Measurements from ENCODE around the gene HK1. TPM values are rescaled to one million over a fixed set of nuclear protein-coding genes. Genes with fewer than 3 reads are reported as not detected.

Gene HK1
- total and polyA plus RNA-seq, 2 of the 13 experiments (the other 11 are each of a cell fraction or from before 2014, with no cell fraction given): 0.29 to 1.5 TPM

GRCh38 chr10:69242852-69243212 lies 35.5 kb upstream of the HK1 start:
- Histone ChIP-seq H3K79me2 (ENCODE audit: insufficient read depth, low read length) (no peaks in the 10 kb centered on the region), H3K9me3 (ENCODE audit: low read length) (no peaks in the 10 kb centered on the region), H3K4me3 (replicated peaks in 1 of 3; ENCODE audit: insufficient read depth in 1 of 3, low read depth in 2 of 3, low read length in 3 of 3) (no peak overlapping the region), H4K20me1 (ENCODE audit: insufficient read depth, low read length) (no peaks in the 10 kb centered on the region), H3K4me2 (ENCODE audit: low read depth, low read length) (no peak overlapping the region), H3K27me3 (ENCODE audit: control insufficient read depth in 1 of 2, insufficient read depth in 2 of 2, low read length in 2 of 2) (no peaks in the 10 kb centered on the region), H3K9ac (ENCODE audit: insufficient read depth, low read depth, low read length) (no peak overlapping the region), H2AFZ (ENCODE audit: low read length) (no peak overlapping the region), H3K4me1 (ENCODE audit: insufficient read depth, low read length) (no peaks in the 10 kb centered on the region), H3K27ac (ENCODE audit: extremely low read length, insufficient read depth, low read length) (no peak overlapping the region), H3K36me3 (replicated peaks in 1 of 2; ENCODE audit: control insufficient read depth in 1 of 2, insufficient read depth in 2 of 2, low read length in 2 of 2) (peaks cover 3 to 13% of the 10 kb centered on the region in 2 experiments; a peak in 3 of 5 replicates)
- 88% methylated on average over 5 of the region's 5 CpGs for WGBS (ENCODE audit: low lambda C conversion rate)
- no TSS peak for BruUV-seq (replicated peaks)
- ChIA-PET POLR2A (no interaction called here), CTCF (ENCODE audit: low intra/inter-chr PET ratio, low total read pairs) (no interaction called here)
- FAIRE-seq (no peak), ATAC-seq (no peak), DNase-seq (ENCODE audit: low spot score) (no peak)
- intact Hi-C loops (cut with micrococcal nuclease; ENCODE audit: unreplicated experiment): no loop called here
- TF ChIP-seq ZFP37 (CRISPR knock-in tag; IDR thresholded peaks at IDR 0.05; ENCODE audit: borderline replicate concordance): no peak
- TF ChIP-seq, protein P1, sequence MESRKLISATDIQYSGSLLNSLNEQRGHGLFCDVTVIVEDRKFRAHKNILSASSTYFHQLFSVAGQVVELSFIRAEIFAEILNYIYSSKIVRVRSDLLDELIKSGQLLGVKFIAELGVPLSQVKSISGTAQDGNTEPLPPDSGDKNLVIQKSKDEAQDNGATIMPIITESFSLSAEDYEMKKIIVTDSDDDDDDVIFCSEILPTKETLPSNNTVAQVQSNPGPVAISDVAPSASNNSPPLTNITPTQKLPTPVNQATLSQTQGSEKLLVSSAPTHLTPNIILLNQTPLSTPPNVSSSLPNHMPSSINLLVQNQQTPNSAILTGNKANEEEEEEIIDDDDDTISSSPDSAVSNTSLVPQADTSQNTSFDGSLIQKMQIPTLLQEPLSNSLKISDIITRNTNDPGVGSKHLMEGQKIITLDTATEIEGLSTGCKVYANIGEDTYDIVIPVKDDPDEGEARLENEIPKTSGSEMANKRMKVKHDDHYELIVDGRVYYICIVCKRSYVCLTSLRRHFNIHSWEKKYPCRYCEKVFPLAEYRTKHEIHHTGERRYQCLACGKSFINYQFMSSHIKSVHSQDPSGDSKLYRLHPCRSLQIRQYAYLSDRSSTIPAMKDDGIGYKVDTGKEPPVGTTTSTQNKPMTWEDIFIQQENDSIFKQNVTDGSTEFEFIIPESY (CRISPR knock-in tag; IDR thresholded peaks at IDR 0.05): no peak
- in situ Hi-C loops (cut with HindIII; ENCODE audit: extremely low pct_ligation_motif_present, low pct_unique_long_range_greater_than_20kb): no loop called here

DNA sequence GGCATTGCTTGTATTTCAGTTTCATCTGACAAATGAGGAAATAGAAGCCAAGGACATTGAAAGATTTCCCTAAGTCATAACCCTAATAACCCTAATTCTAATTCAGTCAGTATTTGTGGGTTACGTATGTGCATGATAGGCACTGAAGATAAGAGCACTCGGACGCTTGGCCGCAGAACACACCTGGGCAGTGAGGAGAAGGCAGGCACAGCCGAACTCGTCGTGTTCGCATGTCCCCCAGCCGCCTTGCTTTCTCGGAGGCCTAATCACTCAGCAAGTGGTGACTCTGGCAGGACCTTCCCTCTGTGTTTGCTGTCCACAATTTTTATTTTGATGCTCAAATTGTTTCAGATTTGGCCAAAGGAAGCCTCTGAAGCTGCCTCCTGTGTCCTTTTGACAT lies 34.5 kb upstream of the HK1 start:
- Histone ChIP-seq H3K4me1 (ENCODE audit: insufficient read depth, low read length) (no peaks in the 10 kb centered on the region), H3K4me2 (ENCODE audit: low read depth, low read length) (no peak overlapping the region), H3K9ac (ENCODE audit: insufficient read depth, low read depth, low read length) (no peak overlapping the region), H3K4me3 (replicated peaks in 1 of 3; ENCODE audit: insufficient read depth in 1 of 3, low read depth in 2 of 3, low read length in 3 of 3) (no peak overlapping the region), H3K27me3 (ENCODE audit: control insufficient read depth in 1 of 2, insufficient read depth in 2 of 2, low read length in 2 of 2) (no peaks in the 10 kb centered on the region), H4K20me1 (ENCODE audit: insufficient read depth, low read length) (no peaks in the 10 kb centered on the region), H3K9me3 (ENCODE audit: low read length) (no peaks in the 10 kb centered on the region), H3K27ac (ENCODE audit: extremely low read length, insufficient read depth, low read length) (no peak overlapping the region), H3K79me2 (ENCODE audit: insufficient read depth, low read length) (no peaks in the 10 kb centered on the region), H2AFZ (ENCODE audit: low read length) (no peak overlapping the region), H3K36me3 (replicated peaks in 1 of 2; ENCODE audit: control insufficient read depth in 1 of 2, insufficient read depth in 2 of 2, low read length in 2 of 2) (peaks cover 3 to 13% of the 10 kb centered on the region in 2 experiments; a peak in 3 of 5 replicates)
- in situ Hi-C loops (cut with HindIII; ENCODE audit: extremely low pct_ligation_motif_present, low pct_unique_long_range_greater_than_20kb): no loop called here
- 97% methylated on average over 10 of the region's 10 CpGs for WGBS (ENCODE audit: low lambda C conversion rate)
- ChIA-PET POLR2A (no interaction called here), CTCF (ENCODE audit: low intra/inter-chr PET ratio, low total read pairs) (no interaction called here)
- BruUV-seq (replicated peaks): no TSS peak
- intact Hi-C loops (cut with micrococcal nuclease; ENCODE audit: unreplicated experiment): no loop called here
- DNase-seq (ENCODE audit: low spot score) (no peak), ATAC-seq (no peak), FAIRE-seq (no peak)
- no peak for TF ChIP-seq PLRG1 (conservative IDR thresholded peaks at IDR 0.05)
- TF ChIP-seq, protein P2, sequence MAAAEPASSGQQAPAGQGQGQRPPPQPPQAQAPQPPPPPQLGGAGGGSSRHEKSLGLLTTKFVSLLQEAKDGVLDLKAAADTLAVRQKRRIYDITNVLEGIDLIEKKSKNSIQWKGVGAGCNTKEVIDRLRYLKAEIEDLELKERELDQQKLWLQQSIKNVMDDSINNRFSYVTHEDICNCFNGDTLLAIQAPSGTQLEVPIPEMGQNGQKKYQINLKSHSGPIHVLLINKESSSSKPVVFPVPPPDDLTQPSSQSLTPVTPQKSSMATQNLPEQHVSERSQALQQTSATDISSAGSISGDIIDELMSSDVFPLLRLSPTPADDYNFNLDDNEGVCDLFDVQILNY (CRISPR knock-in tag; conservative IDR thresholded peaks at IDR 0.05): no peak
- no peak for TF ChIP-seq ZNF883 (CRISPR knock-in tag; IDR thresholded peaks at IDR 0.05; ENCODE audit: not compliant biosample characterization)
- no peak for TF ChIP-seq ZBTB3 (CRISPR knock-in tag; IDR thresholded peaks at IDR 0.05; ENCODE audit: borderline replicate concordance, low read depth)
- TF ChIP-seq ZNF446 (CRISPR knock-in tag; IDR thresholded peaks at IDR 0.05): no peak
- TF ChIP-seq SMARCE1 (IDR thresholded peaks at IDR 0.05; ENCODE audit: borderline replicate concordance): no peak
- no peak for TF ChIP-seq BHLHE40 (IDR thresholded peaks at IDR 0.05; ENCODE audit: low read length)
- no peak for TF ChIP-seq ZNF510 (CRISPR knock-in tag; IDR thresholded peaks at IDR 0.05; ENCODE audit: low read depth)
- TF ChIP-seq, protein P3, sequence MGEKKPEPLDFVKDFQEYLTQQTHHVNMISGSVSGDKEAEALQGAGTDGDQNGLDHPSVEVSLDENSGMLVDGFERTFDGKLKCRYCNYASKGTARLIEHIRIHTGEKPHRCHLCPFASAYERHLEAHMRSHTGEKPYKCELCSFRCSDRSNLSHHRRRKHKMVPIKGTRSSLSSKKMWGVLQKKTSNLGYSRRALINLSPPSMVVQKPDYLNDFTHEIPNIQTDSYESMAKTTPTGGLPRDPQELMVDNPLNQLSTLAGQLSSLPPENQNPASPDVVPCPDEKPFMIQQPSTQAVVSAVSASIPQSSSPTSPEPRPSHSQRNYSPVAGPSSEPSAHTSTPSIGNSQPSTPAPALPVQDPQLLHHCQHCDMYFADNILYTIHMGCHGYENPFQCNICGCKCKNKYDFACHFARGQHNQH (CRISPR knock-in tag; IDR thresholded peaks at IDR 0.05): no peak
- no peak for TF ChIP-seq ZFP90 (CRISPR knock-in tag; IDR thresholded peaks at IDR 0.05; ENCODE audit: borderline replicate concordance)
- TF ChIP-seq ZNF781 (CRISPR knock-in tag; IDR thresholded peaks at IDR 0.05; ENCODE audit: borderline replicate concordance, not compliant biosample characterization): no peak
- TF ChIP-seq, protein P4, sequence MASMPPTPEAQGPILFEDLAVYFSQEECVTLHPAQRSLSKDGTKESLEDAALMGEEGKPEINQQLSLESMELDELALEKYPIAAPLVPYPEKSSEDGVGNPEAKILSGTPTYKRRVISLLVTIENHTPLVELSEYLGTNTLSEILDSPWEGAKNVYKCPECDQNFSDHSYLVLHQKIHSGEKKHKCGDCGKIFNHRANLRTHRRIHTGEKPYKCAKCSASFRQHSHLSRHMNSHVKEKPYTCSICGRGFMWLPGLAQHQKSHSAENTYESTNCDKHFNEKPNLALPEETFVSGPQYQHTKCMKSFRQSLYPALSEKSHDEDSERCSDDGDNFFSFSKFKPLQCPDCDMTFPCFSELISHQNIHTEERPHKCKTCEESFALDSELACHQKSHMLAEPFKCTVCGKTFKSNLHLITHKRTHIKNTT (CRISPR knock-in tag; IDR thresholded peaks at IDR 0.05): no peak

All from HepG2 (cell line).